ENCODE results near the gene NXPH4. TPM values are rescaled to one million over a fixed set of nuclear protein-coding genes. Genes with fewer than 3 reads are reported as not detected.

NXPH4 gene
- 0.97 and 2.8 TPM in 2 replicates for total RNA-seq (2014; rRNA removed; shearing (Covaris generic))

DNA sequence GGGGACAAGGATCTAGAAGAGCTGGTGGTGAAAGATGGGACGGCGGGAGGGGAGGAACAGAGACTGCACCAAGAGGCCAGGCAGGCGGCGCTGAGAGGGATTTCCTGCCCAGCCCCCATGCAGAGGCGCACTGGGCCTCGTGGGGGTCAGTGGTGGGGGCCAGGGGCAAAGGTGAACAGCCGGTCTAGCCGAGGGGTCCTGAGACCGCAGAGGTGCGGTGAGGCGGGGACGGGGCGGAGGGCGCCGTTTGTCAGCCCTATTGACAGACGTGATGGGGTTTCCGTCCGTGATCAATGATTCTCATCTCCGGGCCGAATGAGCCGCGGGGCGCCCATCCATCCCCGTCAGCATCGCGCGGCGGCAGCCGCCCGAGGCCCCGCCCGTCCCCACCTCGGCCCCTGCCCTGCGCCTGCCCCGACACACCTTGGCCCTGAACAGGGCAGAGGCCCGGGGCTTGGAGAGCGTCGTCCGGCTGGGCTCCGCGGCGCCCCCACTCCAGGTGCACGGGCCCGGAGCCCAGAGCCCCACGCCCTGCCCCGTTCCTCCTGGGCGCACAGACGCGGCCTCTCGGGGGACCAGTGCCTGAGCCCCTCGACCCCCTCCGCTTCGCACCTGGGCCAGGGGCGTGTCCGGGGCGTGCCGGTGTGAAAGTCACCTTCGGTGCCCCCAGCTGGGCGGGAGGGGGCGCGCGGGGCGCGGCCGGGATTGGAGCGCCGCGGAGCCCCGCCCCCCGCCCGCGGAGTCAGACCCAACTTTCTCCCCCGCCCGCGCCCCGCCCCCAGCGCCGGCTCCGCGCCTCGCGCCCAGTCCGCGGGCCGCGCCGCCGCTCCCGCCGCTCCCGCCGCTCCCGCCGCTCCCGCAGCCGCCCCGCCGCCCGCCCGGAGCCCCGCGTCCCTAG is at the start of gene NXPH4:
TSS of gene NXPH4 (plus strand) at position 781 of the 898 bp plus-strand sequence. CDS start 176 bp downstream, outside the sequence.
- DNase-seq (ENCODE audit: low spot score), result no peak

DNA sequence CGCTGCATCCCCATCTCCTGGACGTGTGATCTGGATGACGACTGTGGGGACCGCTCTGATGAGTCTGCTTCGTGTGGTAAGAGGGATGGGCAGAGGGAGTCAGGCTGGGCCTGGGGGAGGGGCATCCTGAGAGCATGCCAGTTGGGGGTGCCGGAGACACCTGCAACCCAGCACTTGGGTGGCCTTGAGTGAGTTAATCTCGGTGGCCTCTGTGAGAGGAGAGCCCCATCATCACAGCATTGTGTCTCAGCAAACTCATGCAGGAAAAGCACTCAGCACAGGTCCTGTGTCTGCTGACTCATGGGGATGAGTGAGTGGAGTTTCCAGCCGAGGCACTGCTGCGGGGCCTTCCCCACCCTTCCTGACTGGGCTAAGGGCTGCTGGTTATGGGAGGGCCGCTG is 49.6 kb upstream of the NXPH4 start:
- DNase-seq (ENCODE audit: low spot score), result peak; percentile 77

DNA sequence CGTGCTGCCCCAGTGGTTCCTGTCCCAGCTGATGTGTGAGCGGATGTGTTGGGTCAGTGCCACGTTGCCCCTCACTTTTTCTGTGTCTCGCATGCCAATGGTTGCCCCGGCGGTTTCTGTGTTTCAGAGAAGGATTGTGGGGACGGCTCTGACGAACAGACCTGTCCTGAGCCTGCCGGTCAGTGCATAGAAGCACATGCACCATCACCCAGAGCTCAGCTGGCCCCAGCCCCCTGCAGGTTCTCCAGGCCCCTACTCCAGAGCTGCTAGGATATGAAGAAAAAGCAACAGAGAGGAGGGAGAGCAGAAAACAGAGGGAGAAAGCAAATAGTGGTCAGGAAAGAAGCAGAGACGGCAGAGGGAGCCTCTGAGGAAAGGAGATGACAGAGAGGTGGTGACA is 48.5 kb upstream of the NXPH4 start:
- no peak for DNase-seq (ENCODE audit: low spot score)

DNA sequence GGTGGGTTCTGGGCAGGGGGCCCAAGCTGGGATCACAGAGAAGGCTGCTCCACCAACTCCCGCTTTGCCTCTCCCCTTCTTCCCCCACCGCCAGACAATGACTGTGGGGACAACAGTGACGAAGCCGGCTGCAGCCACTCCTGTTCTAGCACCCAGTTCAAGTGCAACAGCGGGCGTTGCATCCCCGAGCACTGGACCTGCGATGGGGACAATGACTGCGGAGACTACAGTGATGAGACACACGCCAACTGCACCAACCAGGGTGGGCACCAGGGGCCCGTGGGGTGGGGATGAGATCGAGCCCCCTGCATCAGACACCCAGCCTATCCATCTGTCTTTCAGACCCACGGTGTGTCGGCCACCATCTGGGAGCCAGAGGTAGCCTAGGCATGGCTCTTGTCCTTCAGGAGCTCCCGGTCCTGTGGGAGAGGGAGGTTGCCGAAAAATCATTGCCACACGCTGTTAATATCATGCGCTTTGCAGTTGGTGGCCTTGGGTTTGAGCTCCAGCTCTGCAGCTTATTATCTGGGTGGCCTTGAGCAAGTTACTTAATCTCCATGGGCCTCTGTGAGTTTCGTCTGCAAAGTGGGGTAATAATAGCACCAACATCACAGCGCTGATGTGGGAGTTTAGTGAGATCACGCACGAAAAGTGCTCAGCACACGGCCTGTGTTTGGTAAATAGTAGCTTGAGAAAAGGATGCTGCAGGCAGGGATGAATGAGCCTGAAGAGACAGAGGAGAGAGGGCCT is 47.4 kb upstream of the NXPH4 start:
- DNase-seq (ENCODE audit: low spot score), result no peak

DNA sequence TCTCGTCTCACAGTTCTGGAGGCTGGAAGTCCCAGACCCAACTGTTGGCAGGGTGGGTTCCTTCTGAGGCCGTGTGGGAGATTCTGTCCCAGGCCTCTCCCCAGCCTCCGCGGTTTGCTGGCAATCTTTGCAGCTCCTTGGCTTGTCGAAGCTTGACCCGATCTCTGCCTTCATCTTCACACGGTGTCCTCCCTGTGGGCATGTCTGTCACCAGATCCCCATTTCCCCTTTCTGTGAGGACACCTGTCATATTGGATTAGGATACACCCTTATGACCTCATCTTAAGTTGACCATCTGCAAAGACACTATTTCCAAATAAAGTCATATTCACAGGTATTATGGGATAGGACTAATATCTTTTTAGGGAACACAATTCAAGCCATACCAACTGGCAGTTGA is 46.6 kb upstream of the NXPH4 start:
- no peak for DNase-seq (ENCODE audit: low spot score)

DNA sequence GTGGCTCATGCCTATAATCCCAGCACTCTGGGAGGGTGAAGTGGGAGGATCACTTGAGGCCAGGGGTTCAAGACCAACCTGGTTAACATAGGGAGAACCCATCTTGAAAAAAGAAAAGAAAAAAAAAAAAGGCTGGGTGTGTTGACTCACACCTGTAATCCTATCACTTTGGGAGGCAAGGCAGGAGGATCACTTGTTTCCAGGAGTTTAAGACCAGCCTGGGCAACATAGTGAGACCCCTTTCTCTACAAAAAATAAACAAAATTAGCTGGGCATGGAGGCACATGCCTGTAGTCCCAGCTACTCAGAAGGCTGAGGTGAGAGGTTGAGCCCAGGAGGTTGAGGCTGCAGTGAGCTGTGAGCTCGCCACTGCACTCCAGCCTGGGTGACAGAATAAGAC is 46.2 kb upstream of the NXPH4 start:
- no peak for DNase-seq (ENCODE audit: low spot score)

DNA sequence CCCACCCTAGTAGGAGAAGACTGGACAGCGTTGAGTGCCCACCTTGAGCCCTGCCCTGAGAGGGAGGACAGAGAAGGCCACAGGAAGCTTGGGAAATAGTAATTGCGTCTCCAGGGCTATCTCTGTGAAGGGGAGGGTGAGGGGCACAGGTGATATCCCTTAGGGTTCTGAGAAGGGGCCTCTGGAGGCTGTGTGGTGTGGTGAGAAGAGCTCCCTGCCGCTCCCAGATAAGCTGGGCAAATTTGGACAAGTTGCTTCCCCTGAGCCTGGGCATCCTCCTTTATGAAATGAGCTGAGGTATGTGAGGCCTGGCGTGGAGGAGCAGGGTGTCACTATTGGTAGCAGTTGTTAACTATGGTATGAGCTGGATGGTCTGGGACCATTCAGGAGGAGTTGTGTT is 45.7 kb upstream of the NXPH4 start:
- DNase-seq (ENCODE audit: low spot score), result no peak

DNA sequence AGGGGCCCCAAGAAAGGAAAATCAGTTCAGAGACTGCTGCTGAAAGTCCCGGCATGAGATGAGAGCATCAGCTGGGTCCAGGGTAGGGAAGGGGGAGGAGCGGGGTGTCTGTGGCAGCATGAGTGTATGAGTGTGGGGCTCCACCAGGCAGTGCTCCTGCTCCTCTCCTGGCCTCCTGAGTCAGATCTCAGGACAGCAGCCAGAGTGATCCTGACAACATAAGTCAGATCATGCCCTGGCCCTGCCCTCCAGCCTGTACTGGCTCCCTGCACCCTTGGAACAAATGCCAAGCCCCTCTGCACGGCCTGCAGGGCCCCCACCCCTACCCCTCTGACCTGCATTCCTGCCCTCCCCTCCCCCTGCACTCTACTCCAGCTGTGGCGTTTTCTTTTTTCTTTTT is 44.9 kb upstream of the NXPH4 start:
- no peak for DNase-seq (ENCODE audit: low spot score)

DNA sequence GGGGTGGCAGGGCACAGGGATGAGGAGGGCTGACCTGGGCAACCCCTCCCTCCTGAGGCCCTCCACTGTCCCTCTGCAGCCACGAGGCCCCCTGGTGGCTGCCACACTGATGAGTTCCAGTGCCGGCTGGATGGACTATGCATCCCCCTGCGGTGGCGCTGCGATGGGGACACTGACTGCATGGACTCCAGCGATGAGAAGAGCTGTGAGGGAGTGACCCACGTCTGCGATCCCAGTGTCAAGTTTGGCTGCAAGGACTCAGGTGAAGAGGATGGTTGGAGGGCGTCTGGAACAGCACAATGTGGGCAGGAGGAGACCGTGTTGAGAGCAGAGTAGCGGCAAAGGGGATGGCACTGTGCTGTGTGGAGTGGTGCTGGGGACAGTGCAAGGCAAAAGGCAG is 43.5 kb upstream of the NXPH4 start:
- DNase-seq (ENCODE audit: low spot score), result peak; percentile 42

DNA sequence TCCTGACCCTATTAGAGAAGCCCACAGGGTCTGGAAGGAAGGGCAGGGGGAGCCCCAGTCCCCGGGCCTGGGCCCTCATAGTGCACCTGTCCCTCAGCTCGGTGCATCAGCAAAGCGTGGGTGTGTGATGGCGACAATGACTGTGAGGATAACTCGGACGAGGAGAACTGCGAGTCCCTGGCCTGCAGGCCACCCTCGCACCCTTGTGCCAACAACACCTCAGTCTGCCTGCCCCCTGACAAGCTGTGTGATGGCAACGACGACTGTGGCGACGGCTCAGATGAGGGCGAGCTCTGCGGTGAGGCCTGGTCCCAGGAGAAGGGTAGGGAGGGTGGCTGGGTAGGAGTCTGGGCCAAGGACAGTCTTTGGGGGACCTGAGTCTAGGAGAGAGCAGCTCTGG is 42.9 kb upstream of the NXPH4 start:
- no peak for DNase-seq (ENCODE audit: low spot score)

DNA sequence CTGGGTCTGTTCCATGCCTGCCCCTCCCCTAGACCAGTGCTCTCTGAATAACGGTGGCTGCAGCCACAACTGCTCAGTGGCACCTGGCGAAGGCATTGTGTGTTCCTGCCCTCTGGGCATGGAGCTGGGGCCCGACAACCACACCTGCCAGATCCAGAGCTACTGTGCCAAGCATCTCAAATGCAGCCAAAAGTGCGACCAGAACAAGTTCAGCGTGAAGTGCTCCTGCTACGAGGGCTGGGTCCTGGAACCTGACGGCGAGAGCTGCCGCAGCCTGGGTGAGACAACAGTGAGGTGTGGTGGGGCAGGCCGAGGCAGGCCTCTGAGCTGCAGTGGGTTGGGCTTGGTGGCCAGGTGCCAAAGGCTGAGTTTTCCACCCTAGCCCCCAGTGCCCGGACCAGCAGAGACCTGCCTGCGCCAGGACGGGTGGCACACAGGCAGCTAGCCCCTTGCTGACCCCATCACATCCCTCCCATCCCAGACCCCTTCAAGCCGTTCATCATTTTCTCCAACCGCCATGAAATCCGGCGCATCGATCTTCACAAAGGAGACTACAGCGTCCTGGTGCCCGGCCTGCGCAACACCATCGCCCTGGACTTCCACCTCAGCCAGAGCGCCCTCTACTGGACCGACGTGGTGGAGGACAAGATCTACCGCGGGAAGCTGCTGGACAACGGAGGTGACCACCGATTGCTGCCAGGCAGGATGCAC is 41.0 kb upstream of the NXPH4 start:
- peak; percentile 93 for DNase-seq (ENCODE audit: low spot score)

DNA sequence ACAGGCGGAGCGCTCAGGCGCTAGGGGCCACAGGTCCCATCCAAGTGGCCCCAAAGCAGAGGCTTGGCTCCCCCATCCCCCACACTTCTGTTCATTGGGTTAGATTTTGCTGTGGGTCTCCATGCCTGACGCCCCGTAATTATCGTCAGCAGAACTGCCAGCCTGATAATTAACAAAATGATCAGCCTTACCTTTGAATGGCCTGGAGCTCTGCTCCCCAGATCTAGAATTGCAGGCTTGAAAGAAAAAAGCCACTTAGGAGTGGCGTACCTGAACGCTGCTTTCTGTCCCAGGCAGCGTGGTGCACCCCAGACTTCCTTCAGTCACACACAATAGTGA is 40.5 kb upstream of the NXPH4 start:
- DNase-seq (ENCODE audit: low spot score), result no peak

DNA sequence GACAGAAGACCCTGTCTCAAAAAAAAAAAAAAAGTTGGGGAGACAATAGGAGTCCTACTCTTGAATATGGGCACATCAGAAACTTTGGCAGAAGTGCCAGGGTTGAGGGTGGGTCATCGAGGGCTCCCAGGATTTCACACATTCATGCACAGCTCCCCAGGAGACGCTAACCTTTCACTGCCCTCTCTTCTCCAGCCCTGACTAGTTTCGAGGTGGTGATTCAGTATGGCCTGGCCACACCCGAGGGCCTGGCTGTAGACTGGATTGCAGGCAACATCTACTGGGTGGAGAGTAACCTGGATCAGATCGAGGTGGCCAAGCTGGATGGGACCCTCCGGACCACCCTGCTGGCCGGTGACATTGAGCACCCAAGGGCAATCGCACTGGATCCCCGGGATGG is 39.7 kb upstream of the NXPH4 start:
- DNase-seq (ENCODE audit: low spot score), result no peak

DNA sequence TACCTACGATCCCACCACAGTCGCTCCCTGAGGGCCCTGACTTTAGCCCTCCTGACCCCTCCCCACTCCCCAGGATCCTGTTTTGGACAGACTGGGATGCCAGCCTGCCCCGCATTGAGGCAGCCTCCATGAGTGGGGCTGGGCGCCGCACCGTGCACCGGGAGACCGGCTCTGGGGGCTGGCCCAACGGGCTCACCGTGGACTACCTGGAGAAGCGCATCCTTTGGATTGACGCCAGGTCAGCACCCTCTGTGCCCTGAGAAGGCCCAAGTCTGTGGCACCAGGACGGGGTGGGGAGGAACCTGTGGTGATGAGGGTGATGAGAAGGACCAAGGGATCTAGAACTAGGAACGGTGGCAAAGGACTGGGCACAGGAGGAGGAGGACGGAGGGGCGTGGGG is 39.2 kb upstream of the NXPH4 start:
- DNase-seq (ENCODE audit: low spot score), result no peak

DNA sequence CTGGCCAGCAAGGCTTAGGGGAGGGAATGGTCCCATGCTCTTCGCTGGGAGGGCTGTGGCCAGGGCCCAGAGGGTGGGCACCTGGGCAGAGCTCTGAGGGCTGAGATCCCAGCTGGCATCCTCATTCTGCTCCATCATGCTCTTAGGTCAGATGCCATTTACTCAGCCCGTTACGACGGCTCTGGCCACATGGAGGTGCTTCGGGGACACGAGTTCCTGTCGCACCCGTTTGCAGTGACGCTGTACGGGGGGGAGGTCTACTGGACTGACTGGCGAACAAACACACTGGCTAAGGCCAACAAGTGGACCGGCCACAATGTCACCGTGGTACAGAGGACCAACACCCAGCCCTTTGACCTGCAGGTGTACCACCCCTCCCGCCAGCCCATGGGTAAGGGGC is 38.4 kb upstream of the NXPH4 start:
- DNase-seq (ENCODE audit: low spot score), result no peak

DNA sequence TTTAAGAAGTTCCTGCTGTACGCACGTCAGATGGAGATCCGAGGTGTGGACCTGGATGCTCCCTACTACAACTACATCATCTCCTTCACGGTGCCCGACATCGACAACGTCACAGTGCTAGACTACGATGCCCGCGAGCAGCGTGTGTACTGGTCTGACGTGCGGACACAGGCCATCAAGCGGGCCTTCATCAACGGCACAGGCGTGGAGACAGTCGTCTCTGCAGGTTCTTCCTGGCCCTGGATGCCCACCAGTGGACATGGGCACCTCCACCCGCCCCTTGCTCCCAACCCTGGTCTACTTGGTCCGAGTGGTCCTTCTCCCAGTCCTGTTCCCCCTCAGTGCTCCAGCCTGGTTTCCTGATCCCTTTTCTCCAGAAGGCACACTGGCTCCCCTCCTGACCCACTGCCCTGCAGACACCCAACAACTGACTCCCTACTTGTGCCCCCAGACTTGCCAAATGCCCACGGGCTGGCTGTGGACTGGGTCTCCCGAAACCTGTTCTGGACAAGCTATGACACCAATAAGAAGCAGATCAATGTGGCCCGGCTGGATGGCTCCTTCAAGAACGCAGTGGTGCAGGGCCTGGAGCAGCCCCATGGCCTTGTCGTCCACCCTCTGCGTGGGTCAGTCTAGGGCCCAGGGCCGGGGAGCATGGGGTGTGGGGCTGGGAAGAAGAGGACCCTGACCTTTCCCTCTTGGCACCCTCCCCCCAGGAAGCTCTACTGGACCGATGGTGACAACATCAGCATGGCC is 37.1 kb upstream of the NXPH4 start:
- no peak for DNase-seq (ENCODE audit: low spot score)

DNA sequence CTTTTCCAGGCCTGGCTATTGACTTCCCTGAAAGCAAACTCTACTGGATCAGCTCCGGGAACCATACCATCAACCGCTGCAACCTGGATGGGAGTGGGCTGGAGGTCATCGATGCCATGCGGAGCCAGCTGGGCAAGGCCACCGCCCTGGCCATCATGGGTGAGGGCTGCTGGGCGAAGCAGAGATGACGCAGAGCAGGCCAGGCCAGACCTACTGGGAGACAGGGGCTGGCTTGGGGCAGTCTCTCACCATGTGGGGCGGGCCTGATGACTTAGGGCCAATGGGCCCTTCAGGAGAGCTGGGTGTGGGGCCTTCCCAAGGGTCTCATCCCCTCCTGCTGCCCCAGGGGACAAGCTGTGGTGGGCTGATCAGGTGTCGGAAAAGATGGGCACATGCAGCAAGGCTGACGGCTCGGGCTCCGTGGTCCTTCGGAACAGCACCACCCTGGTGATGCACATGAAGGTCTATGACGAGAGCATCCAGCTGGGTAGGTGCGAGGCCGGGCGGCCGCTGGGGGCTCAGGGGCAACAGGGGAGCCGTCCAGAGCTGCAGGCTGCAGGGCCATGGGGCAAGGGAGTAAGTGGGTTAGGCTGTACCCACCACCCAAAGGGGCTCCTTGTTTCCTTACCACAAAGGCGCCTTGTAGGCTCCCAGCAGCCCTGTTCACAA is 36.1 kb upstream of the NXPH4 start:
- no peak for DNase-seq (ENCODE audit: low spot score)

DNA sequence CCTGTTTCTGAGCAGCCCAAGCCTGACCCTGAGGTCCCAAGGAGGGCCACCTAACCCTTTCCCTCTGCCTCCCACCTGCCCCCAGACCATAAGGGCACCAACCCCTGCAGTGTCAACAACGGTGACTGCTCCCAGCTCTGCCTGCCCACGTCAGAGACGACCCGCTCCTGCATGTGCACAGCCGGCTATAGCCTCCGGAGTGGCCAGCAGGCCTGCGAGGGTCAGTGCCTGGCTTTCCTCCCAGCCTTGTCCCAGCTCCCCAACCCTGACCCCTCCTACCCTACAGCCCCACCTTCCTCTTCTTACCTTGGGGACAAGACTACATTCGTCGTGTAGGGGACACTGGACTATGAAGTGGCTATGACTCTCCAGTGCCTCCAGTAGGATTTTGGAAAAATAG is 35.5 kb upstream of the NXPH4 start:
- DNase-seq (ENCODE audit: low spot score), result no peak

DNA sequence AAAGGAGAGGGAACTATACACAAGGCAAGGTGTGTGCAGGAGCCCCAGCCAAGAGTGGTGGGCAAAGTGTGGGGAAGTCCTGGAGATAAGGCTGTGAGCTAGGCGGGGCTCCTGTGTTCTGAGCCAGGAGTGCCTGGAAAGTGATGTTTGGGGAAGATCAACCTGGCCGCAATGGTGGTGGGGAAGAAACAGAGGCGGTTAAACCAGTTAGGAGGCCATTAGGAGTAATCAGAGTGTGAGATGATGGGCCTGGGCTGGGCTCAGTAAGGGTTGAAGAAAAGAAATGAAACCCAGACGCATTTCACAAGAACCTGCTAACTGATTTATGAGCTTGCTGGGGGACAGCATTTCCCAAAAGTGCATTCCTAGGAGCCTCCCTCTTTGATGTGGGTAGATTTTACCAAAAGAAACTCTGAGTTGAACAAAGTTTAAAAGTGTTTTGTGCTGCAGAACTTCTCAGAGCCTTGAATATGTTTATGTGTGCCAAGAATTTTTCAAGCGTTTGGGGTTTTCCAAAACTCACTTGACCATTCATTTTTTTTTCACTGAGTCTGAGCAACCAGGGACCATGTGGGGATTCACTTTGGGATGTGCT is 34.9 kb upstream of the NXPH4 start:
- DNase-seq (ENCODE audit: low spot score), result no peak

DNA sequence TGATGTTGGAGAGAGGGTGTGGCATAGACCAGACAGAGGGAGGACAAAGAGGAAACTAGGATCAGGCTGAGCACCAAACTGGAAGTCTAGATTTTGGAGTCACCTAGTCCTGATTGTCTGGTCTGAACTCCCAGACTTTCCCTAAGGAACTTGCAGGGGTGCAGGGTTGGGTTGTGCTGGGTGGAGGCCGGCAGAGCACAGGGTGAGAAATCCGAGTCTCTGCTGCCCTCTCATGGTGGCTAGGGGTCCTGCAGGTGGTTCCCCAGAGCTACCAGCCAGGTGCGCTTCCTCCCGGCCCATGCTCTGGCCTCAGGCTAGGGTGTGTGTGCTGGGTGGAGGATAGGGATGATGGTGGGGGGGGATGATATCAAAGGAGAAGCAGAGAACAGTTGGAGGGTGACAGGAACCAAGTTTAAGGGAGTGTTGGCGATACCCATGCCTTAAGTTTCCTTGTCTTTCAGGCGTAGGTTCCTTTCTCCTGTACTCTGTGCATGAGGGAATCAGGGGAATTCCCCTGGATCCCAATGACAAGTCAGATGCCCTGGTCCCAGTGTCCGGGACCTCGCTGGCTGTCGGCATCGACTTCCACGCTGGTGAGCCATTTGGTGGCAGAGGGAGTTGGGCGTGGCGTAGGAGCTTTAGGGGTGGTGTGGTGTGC is 33.5 kb upstream of the NXPH4 start:
- DNase-seq (ENCODE audit: low spot score), result peak; percentile 91
